Measurements from ENCODE around the gene MUC20.
"Not testable (repeated sequence)": the region's sequence is repeated elsewhere in the genome, so short reads cannot be mapped to it uniquely, and the experiment has no call there.

The MUC20 gene

DNA sequence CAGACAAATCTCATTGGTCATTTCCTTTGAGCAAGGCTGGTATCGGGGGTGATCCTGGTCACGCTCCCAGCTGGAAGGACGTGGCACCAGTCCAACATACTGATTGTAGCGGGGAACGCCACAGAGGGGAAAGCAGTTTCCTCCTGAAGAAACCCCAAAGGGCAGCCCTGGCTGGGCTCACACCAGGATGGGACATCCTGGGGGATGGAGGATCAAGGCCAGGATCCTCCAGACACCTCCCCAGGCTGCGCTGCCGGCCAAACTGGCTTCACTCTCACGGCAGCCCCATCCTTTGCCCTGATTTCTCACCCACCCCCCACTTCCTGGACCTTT is 36.6 kb downstream of the MUC20 start:
- no peak for FAIRE-seq

DNA sequence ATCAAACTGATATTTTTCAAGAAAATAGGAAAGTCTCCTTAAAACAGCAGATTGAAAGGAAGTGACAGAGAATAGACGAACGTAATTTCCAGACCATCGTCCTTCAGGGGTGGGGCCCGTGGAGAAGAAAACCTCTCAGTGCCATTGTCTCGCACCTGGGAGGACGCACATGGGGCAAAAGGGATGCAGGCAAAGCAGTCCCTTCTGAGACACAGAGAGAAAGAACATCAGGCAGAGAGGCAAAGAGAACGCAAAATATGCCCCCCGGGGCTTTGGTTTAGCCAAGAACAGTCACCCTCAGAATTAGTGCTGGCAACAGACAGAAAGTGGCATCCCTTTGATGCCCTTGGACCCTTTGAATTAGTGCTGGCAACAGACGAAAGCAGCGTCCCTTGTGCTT is 37.0 kb downstream of the MUC20 start:
- no peak for FAIRE-seq

DNA sequence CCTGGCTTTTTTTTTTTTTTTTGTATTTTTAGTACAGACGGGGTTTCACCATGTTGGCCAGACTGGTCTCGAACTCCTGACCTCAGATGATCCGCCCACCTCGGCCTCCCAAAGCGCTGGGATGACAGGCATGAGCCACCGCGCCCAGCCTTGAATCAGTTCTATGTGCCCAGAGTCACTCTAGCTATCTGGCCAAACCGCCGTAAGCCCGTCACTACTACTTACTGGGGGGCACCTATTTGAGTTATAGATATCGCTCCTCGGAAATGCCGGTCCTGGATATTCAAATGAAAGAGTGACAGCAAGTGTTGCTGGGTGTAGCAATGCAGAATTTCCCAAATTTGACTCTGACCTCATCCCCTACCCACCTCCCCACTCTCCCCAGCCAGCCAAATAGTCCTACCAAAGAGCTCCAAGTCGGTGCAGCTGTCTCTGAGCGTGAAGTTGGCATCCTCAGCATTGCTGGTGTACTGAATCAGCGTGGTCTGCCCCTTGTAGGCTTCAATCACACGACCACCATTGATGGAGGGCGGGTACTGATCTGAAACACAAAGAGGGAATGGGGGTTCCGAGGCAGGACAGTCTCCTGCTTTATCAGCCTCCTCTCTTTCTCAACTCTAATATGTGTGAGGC is 38.1 kb downstream of the MUC20 start:
- FAIRE-seq, result no peak

DNA sequence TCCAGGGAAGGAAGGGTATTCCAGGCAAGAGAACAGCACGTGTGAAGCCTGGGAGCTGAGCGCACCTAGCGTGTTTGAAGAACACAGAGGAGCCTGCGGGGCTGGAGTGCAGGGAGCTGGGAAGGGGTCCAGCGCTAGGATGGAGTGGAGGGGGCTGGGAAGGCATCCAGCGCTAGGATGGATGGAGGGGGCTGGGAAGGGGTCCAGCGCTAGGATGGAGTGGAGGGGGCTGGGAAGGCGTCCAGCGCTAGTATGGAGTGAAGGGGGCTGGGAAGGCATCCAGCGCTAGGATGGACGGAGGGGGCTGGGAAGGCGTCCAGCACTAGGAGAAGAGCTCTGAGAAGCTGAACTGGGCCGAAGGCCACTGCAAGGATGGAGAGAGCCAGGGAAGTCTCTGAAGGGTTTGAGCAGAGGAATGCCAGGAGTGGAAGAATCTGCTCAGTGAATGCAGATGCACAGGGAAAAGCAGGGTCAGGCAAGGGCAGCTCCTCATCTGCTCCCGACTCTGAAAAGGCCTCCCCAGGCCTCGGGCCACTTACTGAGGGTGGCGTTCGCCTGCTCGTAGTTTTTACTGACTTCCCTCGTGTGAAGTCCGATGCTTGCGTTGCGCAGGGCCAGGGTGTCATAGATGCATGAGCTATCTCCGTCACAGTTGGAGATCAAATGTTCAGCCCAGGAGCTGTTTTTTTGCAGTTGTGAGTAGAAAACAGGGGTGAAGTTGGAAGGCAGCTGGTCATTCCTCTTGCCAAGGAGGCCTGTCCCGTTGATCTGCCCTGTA is 39.8 kb downstream of the MUC20 start:
- FAIRE-seq, result no peak

DNA sequence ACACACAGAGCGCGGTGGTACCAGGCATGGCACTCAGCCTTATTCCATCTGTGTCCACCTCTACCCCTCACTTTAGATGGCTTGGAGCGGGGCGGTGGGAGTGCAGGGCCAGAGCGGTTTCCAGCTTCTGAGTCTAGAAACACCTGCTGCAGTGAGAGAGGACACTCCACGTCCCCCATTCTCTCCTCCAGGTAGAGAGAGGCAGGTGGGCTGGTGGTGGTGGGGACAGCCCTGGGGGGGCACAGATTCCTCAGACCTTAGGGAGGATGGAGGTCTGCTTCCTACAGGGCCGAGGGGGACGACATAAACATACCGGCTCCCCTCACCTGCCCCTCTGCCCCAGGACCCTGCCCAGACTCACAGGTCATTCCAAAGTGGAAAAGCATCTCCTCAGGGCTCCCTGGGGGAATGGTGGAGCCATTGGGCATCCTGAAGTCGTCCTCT is 40.4 kb downstream of the MUC20 start:
- FAIRE-seq, result no peak

DNA sequence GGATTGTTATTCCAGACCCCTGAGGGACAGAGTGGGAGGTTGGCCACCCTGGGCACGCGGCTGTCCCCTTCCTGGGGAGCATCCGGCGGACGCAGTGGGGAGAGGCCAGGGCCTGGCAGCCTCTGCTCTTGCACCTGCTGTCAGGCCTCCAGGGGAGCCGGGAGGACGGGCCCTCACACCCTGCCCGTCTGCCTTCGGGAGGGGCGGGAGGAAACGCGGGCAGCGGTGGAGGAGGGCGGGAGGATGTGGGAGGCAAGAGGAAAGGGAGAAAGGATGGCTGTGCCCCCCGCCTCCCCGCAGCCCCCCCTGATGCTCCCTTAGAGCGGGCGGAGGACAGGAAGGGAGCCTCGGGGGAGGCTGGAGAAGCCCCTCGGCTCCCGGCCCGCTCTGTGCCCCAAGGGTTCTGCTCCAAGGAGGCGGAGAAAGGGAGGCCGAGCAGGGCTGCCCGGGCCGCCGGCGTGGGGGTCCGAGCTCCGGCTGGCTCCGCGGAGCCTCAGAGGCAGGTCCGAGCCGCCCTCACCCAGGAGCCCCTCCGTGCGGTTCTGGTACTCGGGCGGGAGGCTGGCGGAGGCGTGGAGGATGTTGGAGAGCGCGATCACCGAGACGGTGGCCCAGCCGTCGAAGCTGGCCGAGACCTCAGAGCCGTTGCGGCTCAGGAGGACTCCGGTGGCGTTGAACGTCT is 40.9 kb downstream of the MUC20 start:
- FAIRE-seq, result no peak

DNA sequence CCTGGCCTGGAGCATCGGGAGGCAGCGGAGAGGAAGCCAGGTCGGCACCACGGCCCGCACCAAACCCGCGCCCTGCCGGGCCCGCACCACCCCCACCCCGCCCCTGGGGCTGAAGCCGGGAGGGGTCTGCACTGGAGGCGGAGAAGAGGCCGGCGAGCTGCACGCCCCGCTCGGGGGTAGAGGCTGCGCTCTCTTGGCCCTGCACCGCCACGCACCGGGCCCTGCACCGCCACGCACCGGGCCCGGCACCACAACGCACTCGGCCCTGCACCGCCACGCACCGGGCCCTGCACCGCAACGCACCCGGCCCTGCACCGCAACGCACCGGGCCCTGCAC is 41.4 kb downstream of the MUC20 start:
- no peak for FAIRE-seq

DNA sequence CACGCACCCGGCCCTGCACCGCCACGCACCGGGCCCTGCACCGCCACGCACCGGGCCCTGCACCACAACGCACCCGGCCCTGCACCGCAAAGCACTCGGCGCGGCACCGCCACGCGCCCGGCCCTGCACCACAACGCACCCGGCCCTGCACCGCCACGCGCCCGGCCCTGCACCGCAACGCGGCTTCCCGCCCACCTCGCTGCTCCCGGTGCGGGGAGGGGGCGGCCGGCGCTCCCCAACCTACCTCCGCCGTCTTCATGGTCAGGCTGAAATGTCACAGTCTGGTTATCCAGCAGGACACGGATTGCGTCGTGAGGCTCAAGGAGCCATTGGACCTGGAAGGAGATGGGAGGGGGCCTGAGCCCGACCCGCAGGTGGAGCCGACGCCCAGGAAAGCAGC is 41.8 kb downstream of the MUC20 start:
- no peak for FAIRE-seq

DNA sequence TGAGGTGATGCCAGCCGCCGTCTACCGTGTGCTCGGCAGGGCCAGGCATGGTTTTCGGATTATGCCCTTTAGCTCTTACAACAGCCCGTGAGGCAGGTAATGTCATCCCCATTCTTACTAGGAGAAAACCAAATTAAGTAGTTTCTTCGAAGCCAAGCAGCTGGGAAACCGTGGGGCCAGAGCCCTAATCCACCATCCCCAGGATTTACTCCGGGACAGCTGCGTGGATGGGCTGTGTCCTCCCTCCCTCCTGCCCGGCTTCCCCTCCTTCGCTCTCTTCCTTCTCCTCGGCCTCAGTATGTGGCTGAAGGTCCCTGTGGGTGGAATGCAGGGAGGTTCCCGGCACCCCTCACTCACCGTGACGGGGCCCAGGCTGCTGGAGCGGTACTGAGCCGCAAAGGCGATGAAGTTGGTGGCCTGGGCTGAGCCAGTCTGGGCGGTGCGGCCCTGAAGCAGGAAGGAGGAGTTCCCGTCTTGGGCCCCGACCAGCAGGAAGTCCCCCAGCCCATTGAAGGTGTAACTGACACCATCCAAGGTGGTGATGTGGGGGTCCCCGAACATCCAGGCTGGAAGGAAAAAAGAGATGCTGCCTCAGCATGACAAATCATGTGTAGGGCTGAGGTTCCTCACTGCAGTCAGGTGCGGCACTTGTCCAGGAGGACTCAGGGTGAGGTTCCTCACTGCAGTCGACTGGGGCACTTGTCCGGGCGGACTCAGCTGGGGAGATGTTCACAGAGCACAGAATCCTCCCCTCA is 42.5 kb downstream of the MUC20 start:
- FAIRE-seq, result no peak

DNA sequence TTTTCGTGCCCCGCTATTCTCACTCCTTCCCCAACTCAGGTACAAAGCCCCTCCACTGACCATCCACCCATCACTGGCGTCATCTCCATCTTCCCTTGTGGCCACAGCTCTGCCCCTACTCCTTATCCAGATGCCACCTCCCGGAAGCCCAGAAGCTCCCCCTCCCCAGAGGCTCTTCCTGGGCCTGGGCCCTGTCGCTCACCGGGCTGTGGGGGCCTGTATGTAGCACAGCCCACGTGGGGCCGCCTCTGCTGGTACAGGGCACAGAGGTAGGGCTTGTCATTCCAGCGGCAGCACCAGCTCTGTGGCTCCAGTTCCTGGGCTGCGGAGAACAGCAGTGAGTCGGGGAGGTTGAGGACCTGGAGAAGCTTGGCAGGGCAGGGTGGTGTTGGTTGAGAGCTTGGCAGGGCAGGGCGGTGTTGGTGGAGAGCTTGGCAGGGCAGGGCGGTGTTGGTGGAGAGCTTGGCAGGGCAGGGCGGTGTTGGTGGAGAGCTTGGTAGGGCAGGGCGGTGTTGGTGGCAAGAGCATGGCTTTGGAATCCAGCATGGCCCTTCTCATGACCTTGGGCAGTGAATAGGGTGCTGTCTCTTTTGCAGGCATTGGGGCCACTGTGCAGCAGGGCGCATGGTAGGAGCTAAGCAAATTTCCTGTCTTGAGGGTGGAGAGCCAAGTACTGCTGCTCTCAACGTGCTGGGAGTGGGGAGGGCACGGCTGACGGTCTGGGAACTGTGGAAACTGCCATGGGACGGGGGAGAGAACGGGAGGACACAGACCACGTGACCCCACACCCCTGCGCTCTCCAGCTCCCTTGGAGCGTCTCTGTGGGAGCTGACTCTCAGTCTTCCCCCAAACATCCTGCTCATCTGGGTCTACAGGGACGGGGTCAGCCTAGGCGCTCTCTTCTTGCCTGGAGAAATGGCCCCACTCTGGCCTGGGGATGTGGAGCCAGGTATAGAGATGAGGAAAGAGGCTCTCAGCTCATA is 43.4 kb downstream of the MUC20 start:
- FAIRE-seq, result no peak

DNA sequence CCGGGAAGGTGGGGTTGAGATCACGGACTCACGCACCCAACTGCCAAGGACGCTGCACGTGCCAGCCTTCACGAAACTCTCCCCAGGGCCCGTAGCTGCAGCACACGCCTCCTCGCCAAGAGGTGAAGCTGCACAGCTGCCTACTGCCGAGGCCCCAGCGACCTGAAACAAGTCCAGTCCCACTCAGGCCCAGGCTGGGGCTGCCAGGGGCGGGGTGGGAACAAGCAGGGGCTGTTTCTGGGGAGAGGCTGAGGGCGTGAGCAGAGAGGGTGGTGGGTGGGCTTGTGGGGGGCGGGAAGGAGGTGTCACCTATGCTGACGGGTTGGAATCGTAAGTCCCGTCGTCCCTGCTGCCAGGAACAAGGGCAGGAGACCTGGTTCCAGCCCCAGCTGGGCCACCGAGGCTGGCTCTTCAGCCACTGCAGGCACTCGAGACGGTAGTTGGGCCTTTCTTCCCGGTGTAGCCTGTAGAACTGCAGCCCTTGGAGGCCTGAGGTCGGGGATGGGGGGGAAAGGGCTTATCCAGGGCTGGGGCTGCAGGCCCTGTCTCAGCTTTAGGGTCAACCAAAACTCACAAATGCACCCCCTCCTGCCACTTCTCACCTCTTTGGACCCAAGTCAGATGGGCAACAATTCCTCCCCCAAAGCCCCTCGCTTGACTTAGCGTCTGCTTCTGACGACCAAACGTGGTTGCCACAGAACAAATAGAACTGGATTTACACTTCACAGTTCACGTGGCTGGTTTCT is 44.4 kb downstream of the MUC20 start:
- FAIRE-seq, result no peak

DNA sequence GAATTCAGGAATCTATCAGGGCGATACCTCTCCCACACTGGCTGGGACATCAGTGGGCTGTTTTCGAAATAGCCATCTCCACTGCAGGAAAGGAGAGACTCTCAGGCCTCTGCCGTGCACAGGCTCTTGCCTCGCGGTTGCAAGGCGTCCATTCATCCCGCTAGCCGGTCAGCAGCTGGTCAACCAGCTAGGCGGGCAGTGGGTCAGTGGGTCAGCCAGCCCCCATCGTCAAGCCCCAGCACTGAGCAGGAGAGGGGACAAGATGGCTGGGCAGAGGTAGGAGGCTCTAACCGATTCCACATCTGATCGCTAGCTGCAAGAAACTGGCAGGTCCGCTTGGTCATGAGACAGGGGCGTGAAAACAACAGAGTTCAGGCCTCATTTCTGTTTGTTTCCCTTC is 45.9 kb downstream of the MUC20 start:
- no peak for FAIRE-seq

DNA sequence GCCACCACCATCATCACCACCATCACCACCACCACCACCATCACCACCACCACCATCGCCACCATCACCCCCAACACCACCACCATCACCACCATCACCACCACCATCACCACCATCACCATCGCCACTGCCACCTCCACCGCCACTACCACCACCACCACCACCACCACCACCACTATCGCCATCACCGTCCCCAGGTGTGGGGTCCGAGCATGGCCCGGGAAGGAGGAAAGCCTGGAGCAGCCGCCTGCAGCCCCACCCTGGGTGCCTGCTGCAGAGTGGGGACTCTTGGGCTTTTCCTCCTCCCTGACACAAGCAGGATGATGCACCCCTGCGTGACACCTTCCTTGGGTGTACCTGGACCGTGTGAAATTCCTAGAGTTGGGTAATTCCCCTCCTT is 47.0 kb downstream of the MUC20 start:
- no peak for FAIRE-seq

DNA sequence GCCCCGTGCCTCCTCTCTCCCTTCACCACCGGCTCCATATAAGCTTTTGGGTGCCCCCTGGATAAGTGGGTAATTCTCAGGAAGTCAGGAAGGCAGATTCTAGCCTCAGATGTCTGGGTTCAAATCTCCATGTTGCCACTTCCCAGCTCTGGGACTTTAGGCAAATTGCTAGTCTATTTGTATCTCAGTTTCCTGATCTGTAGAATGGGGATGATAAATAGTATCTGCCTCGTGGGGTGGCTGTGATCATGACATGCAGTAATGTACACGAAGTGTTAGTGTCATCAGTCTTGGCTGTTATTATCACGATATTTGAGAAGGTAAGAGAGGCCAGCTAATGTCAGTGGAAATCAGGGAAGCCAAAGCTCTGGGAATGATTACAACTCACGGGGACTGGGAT is 47.6 kb downstream of the MUC20 start:
- FAIRE-seq, result no peak

DNA sequence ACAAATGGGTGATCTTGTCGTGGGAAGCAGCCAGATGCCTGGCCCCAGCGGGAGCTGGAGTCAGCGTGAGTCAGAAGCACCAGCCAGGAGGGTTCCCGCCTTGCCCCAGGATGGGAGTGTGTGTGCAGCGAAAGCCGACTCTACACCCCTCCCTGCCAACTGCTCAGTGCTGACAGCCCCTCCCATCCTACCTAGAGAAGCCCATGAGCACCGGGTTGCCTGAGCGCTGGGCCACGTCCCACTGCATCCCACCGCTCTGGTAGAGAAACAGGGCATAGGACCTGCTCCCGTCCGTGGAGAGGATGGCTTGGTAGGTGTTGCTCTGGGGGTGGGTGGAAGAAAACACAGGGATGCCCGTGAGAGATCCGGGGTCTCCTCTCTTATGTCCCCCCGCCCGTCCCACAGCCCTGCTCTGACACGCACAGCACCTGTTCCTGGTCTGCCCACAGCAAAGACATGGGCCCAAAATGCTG is 48.1 kb downstream of the MUC20 start:
- FAIRE-seq, result no peak

DNA sequence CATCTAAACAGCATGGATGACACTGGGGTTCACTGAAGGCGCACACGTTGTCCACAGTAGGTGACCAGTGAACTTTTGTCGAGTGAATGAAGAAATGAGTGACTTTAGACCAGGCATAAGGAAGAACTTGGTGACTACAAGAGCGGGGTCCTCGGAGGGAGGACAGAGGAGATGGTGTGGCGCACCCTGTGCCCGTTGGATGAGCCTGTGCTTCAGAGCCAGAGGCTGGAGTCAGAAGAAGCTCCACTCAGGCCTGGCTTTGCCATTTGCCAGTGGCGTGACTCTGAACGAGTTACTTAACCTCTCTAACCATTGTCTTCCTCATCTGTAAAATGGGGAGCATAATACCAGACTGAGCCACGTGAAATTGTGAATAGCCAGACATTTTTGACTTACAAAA is 48.8 kb downstream of the MUC20 start:
- FAIRE-seq, result no peak

DNA sequence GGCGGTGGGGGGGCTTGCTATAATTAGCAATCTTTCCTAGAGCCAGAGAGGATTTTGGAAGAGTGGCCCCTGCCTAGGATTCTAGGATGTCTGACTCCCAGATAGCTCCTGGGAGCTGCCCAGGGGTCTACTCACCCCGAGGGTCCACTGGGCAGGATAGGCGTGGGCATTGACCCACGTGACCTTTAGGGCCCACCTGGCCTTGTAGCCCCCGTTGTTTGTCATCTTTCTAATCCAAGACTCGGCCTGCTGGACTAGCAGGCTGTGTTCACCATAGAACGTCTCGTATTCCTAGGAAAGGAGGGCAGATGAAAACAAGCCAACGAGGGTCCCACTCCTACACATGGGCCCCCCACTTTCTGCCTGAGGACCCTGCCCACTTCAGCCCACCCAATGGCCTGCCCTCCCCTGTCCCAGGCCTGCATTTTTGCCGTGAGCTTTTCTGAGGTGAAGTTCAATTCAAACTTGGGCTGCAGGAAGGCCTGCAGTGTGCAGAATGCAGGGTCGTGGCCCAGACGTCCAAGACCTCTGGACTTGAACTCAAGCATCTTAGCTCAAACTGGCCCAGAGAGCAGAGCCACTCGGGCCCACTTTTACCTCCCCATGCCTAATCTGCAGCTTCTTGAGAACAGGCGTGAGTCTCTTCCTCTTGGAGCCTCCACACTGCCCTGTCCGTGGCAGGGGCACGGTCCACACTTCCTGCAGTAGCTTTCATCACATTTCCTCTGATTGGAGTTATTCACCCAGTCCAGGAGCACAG is 49.5 kb downstream of the MUC20 start:
- no peak for FAIRE-seq

DNA sequence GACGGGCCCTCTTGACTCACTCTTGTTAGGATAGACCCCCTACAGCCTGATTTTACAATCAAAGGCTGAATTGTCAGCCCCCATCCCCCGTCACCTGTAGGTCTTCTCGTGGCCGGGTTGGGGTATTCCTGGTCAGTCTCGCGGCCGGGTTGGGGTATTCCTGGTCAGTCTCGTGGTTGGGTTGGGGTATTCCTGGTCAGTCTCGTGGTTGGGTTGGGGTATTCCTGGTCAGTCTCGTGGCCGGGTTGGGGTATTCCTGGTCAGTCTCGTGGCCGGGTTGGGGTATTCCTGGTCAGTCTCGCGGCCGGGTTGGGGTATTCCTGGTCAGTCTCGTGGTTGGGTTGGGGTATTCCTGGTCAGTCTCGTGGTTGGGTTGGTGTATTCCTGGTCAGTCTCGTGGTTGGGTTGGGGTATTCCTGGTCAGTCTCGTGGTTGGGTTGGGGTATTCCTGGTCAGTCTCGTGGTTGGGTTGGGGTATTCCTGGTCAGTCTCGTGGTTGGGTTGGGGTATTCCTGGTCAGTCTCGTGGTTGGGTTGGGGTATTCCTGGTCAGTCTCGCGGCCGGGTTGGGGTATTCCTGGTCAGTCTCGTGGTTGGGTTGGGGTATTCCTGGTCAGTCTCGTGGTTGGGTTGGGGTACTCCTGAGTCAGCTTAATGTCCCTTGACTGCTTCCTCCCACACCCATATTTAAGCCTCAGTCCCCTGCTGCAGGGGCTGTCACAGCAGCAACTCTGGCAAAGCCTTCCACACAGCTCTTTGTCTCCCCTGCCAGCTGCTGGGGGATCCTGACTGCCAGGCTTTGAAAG is 50.3 kb downstream of the MUC20 start:
- FAIRE-seq, result not testable (repeated sequence)

DNA sequence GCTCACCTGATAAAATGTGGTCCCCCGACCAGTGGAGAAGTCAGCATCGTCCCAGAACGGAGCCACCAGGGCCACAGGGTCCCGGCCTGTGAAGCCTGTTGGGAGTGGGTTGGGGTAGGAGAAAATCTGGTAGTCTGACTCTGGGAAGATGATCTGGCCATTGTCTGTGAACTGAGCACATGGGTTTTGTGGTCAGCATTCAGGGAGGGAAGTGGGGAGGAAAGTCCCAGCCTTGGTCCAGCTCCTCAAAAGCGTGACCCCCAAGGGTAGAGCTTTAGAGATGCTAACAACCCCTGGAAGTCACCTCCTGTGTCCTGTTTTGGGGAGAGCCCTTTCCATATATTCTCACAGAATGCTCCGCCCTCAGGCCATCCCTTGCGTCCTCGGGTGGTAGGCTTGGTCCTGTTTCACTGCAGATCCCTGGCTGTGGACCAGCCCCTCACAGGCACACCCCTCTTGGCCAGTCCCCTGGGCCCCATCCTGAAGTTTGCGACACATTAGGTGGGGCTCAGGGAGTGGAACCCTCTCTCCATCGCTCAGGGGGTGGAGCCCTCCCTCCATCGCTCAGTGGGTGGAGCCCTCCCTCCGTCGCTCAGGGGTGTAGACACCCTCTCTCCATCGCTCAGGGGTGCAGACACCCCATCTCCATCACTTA is 51.0 kb downstream of the MUC20 start:
- no peak for FAIRE-seq
